Measurements from ENCODE around the gene TBKBP1.

TBKBP1 gene, protein sequence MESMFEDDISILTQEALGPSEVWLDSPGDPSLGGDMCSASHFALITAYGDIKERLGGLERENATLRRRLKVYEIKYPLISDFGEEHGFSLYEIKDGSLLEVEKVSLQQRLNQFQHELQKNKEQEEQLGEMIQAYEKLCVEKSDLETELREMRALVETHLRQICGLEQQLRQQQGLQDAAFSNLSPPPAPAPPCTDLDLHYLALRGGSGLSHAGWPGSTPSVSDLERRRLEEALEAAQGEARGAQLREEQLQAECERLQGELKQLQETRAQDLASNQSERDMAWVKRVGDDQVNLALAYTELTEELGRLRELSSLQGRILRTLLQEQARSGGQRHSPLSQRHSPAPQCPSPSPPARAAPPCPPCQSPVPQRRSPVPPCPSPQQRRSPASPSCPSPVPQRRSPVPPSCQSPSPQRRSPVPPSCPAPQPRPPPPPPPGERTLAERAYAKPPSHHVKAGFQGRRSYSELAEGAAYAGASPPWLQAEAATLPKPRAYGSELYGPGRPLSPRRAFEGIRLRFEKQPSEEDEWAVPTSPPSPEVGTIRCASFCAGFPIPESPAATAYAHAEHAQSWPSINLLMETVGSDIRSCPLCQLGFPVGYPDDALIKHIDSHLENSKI

DNA sequence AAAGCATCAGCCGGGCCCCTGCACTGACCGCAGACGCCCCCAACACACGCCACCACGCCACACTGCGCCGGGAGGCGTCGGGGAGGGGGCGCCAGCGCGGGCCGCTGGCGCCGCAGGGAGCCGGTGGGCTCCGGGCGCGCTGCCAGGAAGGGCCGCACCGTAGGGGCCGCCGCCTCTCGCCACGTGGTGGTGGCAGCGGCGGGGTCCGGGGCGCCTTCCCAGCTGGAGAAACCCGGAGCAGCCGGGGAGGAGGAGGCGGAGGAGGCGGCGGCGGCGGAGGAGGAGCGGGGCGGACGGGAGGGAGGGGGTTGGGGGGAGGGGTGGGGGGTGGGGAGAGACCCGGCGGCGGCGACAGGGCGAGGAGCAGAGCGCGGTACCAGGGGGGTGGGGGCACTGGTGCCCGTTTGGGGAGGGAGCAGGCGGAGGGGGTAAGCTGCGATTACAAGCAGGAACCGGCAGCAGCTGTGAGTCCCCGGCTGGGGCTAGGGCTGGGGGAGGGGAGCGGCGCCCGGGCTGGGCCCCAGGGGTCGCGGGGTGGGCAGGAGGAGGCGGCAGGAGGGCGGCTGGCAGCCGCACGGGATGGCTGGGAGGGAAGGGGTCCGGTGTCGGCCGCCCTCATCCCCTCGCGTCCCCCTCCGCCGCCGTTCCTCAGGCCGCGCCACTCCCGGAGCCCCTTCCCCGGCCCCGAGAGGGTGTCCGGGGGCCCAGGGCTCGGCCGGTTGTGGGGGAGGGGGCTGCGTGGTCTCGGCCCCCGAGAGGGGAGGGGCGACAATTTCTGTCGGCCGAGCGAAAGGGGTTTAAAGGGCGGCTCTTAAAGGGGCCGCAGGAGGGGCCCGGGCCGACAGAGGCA, at the start of gene TBKBP1:
Gene TBKBP1 (plus strand): TSS at position 431 of the 850 bp plus-strand sequence. CDS start 1,952 bp downstream, outside the sequence.
- DNase-seq, result no peak

DNA sequence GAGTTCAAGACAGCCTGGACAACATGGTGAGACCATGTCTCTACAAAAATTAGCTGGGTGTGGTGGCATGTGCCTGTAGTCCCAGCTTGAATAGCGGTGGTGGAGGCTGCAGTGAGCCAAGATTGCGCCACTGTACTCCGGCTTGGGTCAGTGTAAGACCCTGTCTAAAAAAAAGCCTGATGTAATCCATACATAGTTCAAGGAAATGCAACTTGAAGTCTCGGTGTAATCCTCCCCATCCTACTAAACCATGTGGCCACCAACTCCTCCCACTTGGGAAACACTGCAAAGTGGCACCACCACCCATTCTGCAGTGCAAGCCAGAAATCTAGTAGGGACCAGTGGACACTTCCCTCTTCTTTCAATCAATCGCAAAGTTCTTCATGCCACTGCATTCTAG, 49.6 kb upstream of the TBKBP1 start:
- no peak for DNase-seq

DNA sequence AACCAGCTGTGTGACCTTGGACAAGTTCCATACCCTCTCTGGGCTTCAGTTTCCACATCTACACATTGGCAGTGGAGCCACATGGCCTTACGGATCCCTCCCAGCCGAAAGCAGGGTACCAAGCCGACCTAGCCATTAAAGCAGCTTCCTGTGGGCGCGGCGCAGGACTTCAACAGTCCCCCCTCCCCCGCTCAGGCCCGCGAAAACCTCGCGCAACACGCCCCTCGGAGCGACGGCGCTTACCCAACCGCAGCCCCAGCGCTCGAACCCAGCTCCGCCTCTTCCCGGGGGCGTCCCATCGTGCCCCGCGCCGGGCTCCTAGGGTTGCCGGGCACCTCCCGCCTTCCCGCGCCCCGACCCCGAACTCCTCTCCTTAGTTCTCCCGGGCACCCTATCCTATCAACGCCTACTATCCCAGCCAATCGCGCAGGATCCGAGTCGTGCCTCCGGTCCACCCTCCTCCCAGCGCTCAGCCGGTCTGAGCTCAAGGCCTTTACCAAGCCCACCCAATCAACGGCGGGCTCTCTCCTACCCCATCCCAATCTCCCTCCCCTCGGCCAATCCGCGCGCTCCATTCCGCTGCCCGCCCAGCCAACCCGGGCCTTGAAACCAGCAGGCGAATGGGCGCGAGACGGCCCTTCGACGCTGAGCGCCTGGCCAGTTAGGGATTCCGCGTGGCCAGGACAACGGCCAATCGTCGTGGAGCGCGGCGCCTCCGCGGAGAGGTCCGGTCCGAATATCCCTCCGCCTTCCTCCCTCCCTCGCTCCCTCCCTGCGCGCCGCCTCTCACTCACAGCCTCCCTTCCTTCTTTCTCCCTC, 44.6 kb upstream of the TBKBP1 start, which contains the start of gene KPNB1:
Gene KPNB1 (plus strand): TSS at position 767 of the 819 bp plus-strand sequence. CDS start 326 bp downstream, outside the sequence.
- DNase-seq, result peak; percentile 99

DNA sequence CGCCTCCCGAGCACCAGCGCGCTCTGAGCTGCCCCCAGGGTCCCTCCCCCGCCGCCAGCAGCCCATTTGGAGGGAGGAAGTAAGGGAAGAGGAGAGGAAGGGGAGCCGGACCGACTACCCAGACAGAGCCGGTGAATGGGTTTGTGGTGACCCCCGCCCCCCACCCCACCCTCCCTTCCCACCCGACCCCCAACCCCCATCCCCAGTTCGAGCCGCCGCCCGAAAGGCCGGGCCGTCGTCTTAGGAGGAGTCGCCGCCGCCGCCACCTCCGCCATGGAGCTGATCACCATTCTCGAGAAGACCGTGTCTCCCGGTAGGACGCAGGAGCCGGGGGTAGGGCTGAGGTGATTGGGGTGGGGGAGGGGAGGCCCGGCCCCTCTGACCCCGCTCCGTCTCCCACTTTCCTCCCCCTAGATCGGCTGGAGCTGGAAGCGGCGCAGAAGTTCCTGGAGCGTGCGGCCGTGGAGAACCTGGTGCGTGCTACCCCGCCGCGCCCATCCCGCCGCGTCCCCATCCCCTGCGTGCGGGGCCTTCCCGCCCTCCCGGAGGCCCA, 43.9 kb upstream of the TBKBP1 start:
- DNase-seq, result no peak

DNA sequence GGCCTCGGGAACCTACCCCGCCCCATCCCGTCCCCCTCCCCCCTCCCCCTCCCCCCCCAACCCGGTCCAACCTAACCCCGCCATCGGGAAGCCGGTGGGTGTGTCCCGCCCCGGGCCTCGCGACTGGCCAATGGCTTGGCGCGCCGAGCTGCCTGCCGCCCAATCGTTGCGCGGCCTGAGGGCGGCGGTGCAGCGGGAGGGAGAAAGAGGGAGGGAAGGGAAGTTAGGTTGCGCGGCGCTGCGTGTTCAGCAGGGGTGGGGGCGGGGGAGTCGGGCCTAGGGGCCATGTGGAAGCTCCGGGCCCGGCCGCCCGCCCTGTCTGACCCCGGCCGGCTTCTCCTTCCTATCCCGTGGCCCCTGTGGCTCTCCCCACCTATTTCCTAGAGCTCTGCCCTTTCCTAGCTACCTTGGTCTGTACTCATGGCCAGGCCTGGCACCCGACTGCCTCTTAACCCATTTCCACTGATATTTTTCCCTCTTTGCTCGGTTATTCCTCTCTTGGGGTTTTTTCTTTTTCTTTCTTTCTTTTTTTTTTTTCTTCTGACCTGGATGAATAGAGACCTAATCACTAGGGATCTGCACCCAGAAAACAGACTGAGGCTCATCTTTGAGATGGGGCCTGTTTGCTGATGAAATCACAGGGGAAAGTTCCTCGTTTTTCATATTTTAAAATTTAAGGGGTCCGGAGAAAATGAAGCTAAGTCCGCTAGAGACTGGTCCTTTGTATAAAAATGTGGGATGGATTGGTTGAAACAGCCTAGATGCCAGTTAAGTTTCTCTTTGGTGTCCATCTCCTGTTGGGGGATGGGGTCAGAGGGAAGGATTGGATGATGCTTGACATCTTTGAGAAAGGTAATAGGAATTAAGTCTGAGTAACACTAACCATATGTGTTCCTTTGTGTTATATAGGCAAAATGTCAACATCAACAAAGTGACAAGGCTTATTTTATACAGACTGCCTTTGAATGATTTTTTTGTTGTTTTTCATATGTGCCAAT, 43.1 kb upstream of the TBKBP1 start:
- peak; percentile 94 for DNase-seq

DNA sequence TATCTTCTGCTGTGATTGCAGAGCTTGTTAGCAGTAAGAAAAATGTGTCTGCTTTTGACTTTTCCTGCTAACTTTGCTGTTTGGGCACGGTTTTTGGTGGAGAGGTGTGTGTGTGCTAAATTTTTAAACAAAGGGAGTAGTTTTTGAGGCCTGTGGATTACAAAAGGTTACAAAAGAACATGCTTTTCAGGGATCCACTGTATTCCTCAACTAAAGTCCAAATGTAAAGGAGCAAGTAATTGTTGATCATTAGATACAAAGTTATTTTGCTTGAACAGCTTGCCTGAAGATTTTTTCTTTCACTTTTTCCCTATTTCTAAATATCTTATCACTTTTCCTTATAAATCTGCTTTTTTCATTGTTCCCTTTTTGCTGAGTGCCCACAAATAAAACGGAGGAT, 42.3 kb upstream of the TBKBP1 start:
- no peak for DNase-seq

DNA sequence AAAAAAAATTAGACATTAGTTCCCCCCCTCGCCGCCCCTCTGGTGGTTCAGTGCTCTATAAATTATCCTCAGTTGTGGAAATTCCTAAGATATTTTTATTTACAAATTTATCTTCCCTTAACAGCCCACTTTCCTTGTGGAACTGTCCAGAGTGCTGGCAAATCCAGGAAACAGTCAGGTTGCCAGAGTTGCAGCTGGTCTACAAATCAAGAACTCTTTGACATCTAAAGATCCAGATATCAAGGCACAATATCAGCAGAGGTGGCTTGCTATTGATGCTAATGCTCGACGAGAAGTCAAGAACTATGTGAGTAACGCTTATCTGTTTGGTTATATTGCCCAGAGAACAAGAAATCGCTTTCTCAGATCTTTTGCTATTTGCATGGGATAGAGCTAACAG, 41.4 kb upstream of the TBKBP1 start:
- DNase-seq, result no peak

DNA sequence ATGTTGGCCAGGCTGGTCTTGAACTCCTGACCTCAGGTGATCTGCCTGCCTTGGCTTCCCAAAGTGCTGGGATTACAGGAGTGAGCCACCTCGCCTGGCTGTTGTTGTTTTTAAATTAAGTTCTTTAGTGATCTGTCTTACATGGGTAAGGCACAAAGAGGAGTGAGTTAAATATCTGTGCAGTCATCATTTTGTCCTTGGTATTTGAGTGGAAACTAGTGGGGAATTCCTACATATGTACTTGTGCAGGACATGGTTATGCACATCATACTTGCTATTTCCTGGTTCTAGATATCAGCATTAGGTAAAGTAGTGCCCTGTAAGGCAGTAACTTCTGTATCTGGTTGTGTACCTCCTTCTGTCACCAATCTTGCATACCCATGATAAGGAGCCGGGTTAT, 40.5 kb upstream of the TBKBP1 start:
- no peak for DNase-seq

DNA sequence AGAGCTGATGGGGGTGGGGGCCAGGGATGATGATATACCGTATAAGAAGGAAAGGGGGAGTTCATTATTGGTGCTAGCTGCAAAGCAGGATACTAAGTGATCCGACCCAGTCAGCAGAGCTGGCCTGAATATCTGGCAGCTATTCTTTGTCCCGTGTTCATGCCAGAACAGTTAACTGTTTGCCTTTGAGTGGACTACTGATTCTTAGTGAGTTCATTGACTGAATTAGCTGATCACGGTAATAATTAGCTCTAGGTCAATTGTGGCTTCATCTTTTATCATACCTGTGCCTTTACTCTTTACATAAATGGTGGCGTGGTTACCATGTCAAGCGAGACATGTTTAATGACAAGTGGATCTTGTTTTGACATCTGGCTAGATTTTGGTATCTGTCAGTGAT, 39.0 kb upstream of the TBKBP1 start:
- DNase-seq, result no peak

DNA sequence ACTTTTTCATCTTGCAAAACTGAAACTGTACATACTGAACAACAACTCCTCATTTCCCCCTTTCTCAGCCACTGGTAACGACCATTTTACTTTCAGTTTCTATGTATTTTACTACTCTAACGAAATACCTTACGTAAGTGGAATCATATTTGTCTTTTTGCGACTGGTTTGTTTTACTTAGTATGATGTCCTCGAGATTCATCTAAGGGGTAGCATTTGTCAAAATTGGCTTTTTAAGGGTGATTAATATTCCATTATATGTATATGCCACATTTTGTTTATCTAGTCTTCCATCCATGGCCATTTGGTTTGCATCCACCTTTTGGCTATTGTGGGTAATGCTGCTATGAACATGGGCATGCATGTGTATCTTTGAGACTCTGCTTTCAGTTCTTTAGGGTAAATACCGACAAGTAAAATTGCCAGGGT, 33.9 kb upstream of the TBKBP1 start:
- no peak for DNase-seq

DNA sequence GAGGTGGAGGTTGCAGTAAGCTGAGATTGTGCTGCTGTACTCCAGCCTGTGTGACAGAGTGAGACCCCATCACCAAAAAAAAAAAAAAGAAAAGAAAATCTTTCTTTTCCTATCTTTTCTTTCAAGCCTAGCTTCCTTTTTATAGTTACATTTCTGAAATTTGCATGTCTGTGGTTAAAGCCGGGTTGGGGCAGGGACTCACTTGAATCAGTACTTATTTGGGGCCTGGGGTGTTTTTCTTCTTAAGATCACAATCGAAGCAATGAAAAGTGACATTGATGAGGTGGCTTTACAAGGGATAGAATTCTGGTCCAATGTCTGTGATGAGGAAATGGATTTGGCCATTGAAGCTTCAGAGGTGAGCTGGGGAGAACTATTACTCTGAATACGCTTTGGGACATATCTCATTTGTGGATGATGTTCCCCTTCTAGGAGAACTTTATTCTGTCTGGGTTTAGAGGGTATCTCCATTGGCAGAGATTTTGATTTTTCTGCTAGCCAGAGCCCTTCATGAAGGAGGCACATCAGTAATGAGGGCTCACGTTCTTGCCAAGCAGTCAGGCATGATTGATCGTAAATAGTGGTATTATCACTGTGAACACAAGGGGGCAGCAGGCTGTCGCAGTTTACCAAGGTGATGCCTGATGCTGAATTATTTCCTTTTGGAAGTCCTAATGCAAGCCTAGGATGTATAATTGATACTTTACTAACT, 29.9 kb upstream of the TBKBP1 start:
- no peak for DNase-seq

DNA sequence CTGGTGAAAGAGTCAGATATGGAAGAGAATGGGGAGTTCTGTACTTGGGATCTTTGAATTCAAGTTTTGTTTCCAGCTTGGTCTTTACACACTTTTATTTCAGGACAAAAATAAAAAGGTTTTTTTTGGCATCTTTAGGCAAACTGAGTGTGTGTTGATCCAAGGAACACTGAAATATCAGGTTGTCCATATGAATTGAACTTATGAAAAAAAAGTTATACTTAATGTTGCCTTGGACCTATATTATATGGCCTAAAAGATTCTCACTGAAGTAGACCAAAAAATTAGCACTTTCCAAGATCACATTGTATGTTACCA, 29.4 kb upstream of the TBKBP1 start:
- no peak for DNase-seq

DNA sequence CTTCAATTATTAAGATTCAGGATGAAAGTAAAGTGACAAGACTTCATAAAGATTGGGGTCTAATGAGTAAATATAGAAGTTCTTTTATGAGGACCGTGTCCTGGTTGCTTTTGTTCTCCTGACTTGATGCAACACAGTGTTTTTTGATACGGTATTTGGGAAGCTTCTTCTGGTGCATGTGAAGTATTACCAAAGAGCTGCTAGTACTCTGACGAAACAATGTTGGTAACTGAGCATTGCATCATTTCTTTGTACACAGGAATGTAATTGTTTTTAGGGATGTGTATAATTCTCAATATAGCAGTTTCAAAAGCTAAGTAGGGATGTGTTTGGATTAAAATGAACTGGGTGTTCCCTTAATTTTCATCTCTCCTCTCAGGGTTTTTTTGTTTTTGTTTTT, 28.3 kb upstream of the TBKBP1 start:
- DNase-seq, result no peak

DNA sequence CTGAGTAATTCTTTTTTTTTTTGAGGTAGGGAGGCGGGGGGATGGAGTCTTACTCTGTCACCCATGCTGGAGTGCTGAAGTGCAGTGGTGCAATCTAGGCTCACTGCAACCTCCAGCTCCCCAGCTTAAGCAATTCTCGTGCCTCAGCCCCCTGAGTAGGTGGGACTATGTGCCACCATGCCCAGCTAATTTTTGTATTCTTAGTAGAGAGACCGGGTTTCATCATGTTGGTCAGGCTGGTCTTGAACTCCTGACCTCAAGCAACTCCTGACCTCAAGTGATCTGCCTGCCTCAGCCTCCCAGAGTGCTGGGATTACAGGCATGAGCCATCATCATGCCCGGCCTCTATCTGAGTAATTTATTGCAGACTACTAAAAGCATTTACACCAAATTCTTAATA, 24.9 kb upstream of the TBKBP1 start:
- no peak for DNase-seq

DNA sequence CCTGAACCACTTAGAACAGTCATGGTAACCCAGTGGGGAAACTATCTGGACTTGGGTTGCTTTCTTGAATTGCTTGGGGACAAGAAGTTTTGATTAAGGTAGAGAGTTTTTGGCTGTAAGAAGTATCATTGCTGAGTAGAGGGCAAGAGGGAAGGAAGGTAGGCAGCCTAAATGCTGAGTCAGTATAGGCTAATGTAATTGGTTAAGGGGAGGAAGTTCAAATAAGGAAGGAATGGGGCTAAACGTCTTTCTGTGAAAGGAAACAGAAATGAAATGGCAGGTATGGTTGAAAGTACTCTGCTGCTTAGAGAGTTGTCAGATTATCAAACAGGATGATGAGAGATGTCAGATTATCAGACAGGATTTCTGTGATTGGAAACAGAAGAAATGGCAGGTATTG, 23.9 kb upstream of the TBKBP1 start:
- no peak for DNase-seq

DNA sequence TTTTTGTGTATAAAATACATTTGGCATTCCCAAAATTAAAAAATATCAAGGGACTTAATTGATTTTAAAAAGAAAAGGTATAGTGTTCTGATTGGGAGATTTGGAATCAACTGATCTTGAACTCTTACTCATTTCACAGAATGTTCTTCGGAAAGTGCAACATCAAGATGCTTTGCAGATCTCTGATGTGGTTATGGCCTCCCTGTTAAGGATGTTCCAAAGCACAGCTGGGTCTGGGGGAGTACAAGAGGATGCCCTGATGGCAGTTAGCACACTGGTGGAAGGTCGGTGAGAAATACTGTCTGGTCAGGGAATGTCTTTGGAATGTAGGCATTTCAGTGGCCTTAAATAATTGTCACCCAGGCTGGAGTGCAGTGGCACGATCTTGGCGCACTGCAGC, 19.5 kb upstream of the TBKBP1 start:
- DNase-seq, result no peak

DNA sequence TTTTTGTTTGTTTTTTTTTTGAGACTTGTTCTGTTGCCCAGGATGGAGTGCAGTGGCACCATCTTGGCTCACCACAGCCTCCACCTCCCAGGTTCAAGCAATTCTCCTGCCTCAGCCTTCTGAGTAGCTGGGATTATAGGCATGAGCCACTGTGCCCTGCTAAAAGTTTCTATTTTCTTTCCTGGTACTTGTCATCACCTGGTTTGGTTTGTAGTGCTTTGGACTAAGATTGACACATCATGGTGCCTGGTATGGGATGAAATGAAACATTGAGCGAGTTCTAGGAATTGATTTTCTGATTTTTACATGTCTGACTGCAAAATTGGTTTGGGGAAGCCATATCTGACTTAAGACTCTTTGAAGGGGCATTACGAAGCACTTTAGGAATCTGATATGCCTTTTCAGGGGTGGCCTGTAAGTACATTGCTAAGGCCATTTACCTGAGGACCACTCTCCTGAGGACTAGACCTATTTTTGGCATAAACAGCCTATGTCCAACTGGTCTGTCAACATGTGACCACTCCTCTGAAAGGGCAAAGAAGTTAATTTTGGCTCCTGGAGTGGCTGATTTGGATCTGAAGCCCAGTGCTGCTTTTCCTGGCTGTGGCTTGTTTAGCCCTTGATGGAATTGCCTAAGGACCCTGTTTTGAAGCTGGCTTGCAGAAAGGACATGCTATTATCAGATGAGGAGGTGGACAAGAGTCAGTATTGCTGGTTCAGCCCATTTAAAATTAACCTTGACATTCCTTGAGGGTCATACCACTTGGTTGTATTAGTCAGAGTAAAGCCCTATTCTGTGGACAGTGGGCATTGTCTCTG, 18.4 kb upstream of the TBKBP1 start:
- DNase-seq, result no peak

DNA sequence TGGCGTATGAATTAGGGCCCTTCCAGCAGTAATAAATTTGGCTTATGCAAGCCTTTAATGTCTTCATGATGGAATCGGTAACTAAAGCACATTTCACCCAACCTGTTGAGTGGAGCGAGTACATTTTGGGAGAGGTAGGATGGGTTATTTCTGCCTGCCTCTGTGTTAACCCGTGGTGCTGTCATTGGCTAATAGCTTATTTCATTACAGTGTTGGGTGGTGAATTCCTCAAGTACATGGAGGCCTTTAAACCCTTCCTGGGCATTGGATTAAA, 17.8 kb upstream of the TBKBP1 start:
- no peak for DNase-seq

DNA sequence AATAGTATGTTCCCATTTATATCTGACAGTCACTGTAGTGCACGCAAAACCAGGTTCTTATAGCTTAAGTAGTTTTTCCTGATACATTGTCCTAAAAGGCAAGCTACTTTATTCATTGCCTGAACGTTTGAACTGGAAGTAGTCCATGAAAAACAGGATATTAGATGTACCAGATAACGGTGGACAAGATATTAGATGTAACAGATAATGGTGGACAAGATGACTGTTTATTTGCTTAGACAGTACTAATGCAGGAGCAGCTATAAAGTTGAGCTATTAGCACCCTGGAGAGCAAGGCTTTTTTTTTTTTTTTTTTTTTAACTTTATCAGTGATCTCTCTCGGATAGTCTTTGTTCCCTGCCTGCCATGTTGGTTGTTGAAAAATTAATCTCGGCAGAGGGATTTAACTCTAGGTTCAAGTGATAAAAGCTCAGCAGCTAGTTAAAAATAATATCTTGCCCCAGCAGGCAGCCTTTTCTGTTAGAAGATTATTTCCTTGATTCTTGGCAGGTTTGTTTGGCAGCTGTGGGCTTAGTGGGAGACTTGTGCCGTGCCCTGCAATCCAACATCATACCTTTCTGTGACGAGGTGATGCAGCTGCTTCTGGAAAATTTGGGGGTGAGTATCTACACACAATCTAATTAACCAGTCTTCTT, 17.3 kb upstream of the TBKBP1 start:
- no peak for DNase-seq
